Kidney (tissue), 14 donors: Measurements from ENCODE around the gene APBA1. TPM values are rescaled to one million over a fixed set of nuclear protein-coding genes. Genes with fewer than 3 reads are reported as not detected.

Experiments used
- DNase-seq, 5 donors: peaks; one replicate each; pipeline ENCODE4 v3.0.0-alpha.2; 2013 to 2020
- FAIRE-seq: peaks from 2 replicates; lab custom pipeline; 2012; peaks lifted over from hg19 to GRCh38; lab: Jason Lieb, UNC
- H3K27ac ChIP-seq, 2 donors: one replicate each; pipeline ENCODE4 v1.7.0; 2013; ENCODE audit warnings: low read depth in 2 of 2, low read length in 2 of 2, inconsistent platforms in 1 of 2
- H3K27me3 ChIP-seq: one replicate; pipeline ENCODE4 v1.7.1; 2013; ENCODE audit warnings: low read length, inconsistent platforms; ENCODE audit not compliant: control insufficient read depth, insufficient read depth
- H3K36me3 ChIP-seq, 3 donors: one replicate each; pipeline versions ENCODE4 v1.7.0 to v1.7.1; 2013; ENCODE audit warnings: low read length in 3 of 3, control low read depth in 1 of 3, inconsistent platforms in 1 of 3; ENCODE audit not compliant: insufficient read depth in 3 of 3, control insufficient read depth in 2 of 3
- H3K4me1 ChIP-seq, 3 donors: one replicate each; pipeline versions ENCODE4 v1.7.0 to v1.7.1; 2013; ENCODE audit warnings: low read length in 3 of 3, inconsistent platforms in 1 of 3, low read depth in 1 of 3; ENCODE audit not compliant: control insufficient read depth in 2 of 3, insufficient read depth in 2 of 3
- H3K4me3 ChIP-seq, 3 donors: one replicate each; pipeline versions ENCODE4 v1.7.0 to v1.8.1; 2013; ENCODE audit warnings: low read length in 3 of 3, control low read depth in 1 of 3, inconsistent platforms in 1 of 3
- H3K9ac ChIP-seq, 3 donors: one replicate each; pipeline versions ENCODE4 v1.7.0 to v1.7.1; 2013; ENCODE audit warnings: low read length in 3 of 3, control low read depth in 1 of 3, inconsistent platforms in 1 of 3
- H3K9me3 ChIP-seq, 3 donors: one replicate each; pipeline versions ENCODE4 v1.7.0 to v1.7.1; 2013; ENCODE audit warnings: low read length in 3 of 3, control low read depth in 1 of 3, inconsistent platforms in 1 of 3; ENCODE audit not compliant: control insufficient read depth in 2 of 3, insufficient read depth in 1 of 3
- CTCF ChIP-seq: IDR thresholded peaks from 3 replicates; pipeline ENCODE4 v1.5.1; 2012; ENCODE audit warnings: mild to moderate bottlenecking, moderate library complexity, borderline replicate concordance; ENCODE audit not compliant: insufficient read depth; ENCODE audit errors: extremely low read depth
- intact Hi-C: fragments of 100-400 bp; cut with DNase I; formaldehyde crosslinking; loops from one replicate; pipeline ENCODE4 v1.11.1; 2022
- polyA plus RNA-seq: library from polyadenylated mRNA; stranded (reverse); fragments of 350-450 nt; fragmentation: Illumina TruSeq; extraction: RNeasy Lipid Tissue Mini Kit (QIAGEN cat#74804); gene quantifications from one replicate; pipeline ENCODE4 v1.2.3, GENCODE V29; 2014; ENCODE audit warnings: low read depth, low replicate concordance; ENCODE audit not compliant: insufficient read depth
- total RNA-seq: library from RNA; stranded (reverse); fragmentation: NEBNext Ultra II Directional; extraction: Animal tissue kit (Norgen Biotek cat#: 25700); gene quantifications from one replicate; pipeline ENCODE4 v1.2.1, GENCODE V29; 2021
- donor health status: control.
- donor health status: control.
- donor health status: control.
- donor health status: control.
- donor health status: control.
- donor health status: DM: yes; HTN: yes; CAD: no.
- donor health status: Normal renal cell carcinoma (clear cell type).

The APBA1 gene
- total and polyA plus RNA-seq, 2 donors from 2014 or later = 1.3 to 5.1 TPM

- no peaks in the 10 kb centered on the region for H3K27me3 ChIP-seq
These were observed 238.8 kb downstream of the APBA1 start for GRCh38 chr9:69433392-69433791.

GRCh38 chr9:69432623-69433022 lies 239.5 kb downstream of the APBA1 start:
- FAIRE-seq = no peak
- Histone ChIP-seq H3K9ac (no peak overlapping the region), H3K27ac (no peak overlapping the region), H3K4me3 (no peak overlapping the region), H3K27me3 (no peaks in the 10 kb centered on the region), H3K9me3 (no peaks in the 10 kb centered on the region), H3K4me1 (no peaks in the 10 kb centered on the region), H3K36me3 (peaks cover 0 to 4% (median 0%) of the 10 kb centered on the region in 3 donors)
- intact Hi-C loops = no loop called here
- no peak for TF ChIP-seq CTCF
- DNase-seq = no peak

More at GRCh38 chr9:69433392-69433791, 238.8 kb downstream of the APBA1 start:
- no peak for DNase-seq
- Histone ChIP-seq H3K27ac (no peak overlapping the region), H3K4me3 (no peak overlapping the region), H3K9ac (no peak overlapping the region), H3K4me1 (no peaks in the 10 kb centered on the region), H3K36me3 (peaks cover 0 to 4% (median 0%) of the 10 kb centered on the region in 3 donors), H3K9me3 (no peaks in the 10 kb centered on the region)
- intact Hi-C loops = no loop called here
- no peak for TF ChIP-seq CTCF
- FAIRE-seq = no peak

- no peaks in the 10 kb centered on the region for H3K9me3 ChIP-seq
- no peak overlapping the region for H3K27ac ChIP-seq
- no peak for TF ChIP-seq CTCF
- FAIRE-seq = no peak
- no peaks in the 10 kb centered on the region for H3K4me1 ChIP-seq
- peaks cover 0 to 4% (median 0%) of the 10 kb centered on the region in 3 donors for H3K36me3 ChIP-seq
- H3K4me3 ChIP-seq = no peak overlapping the region
- intact Hi-C loops = no loop called here
- no peak for DNase-seq
- H3K27me3 ChIP-seq = no peaks in the 10 kb centered on the region
- H3K9ac ChIP-seq = no peak overlapping the region
These were observed 240.4 kb downstream of the APBA1 start for GRCh38 chr9:69431777-69432176.

- FAIRE-seq = no peak
- Histone ChIP-seq H3K9ac (no peak overlapping the region), H3K9me3 (no peaks in the 10 kb centered on the region), H3K36me3 (peaks cover 0 to 4% (median 0%) of the 10 kb centered on the region in 3 donors), H3K27ac (no peak overlapping the region), H3K4me1 (no peaks in the 10 kb centered on the region), H3K4me3 (no peak overlapping the region), H3K27me3 (no peaks in the 10 kb centered on the region)
- no peak for TF ChIP-seq CTCF
- intact Hi-C loops = no loop called here
- no peak for DNase-seq
These were observed 241.0 kb downstream of the APBA1 start for GRCh38 chr9:69431203-69431602.
